HCT116 (cell line): ENCODE measurements around the gene SLC3A2. TPM values are rescaled to one million over a fixed set of nuclear protein-coding genes. Genes with fewer than 3 reads are reported as not detected.

Experiments used
- ATAC-seq: fragments of 200-7000 bp; cut with Tn5 transposase; 2 replicates; pipeline ENCODE4 v1.9.1; 2020; ENCODE audit warnings: mild to moderate bottlenecking, moderate library complexity
- BruUV-seq: library from RNA; stranded (reverse); fragments of 400-500 nt; replicated peaks from 2 replicates; lab custom pipeline; 2021; lab: Mats Ljungman, UMichigan
- CTCF ChIA-PET: fragments of 300-600 bp; sonication (Branson Sonifier 250); formaldehyde crosslinking; loops from one replicate; lab custom pipeline; 2021; ENCODE audit warnings: antibody characterized with exemption; lab: Charles Lee
- POLR2A ChIA-PET: fragments of 300-600, 350-600 bp; sonication (Branson Sonifier 250); formaldehyde crosslinking; loops from one replicate; lab custom pipeline; 2021; ENCODE audit warnings: antibody characterized with exemption; lab: Charles Lee
- RAD21 ChIA-PET, 2 experiments: fragments of 300-600 bp; sonication (Branson Sonifier 250); formaldehyde crosslinking; loops; one replicate each; lab custom pipeline; 2023; ENCODE audit warnings: low total read pairs in 2 of 2; ENCODE audit not compliant: uncharacterized antibody in 2 of 2, unreplicated experiment in 2 of 2, low non-redundant PET in 1 of 2; lab: Charles Lee
- DNase-seq: peaks from one replicate; pipeline ENCODE4 v3.0.0-alpha.2; 2010; ENCODE audit warnings: low read depth, low spot score
- H2AFZ ChIP-seq: fragments of 200-600 bp; shearing (Covaris generic), sonication (generic); 2 replicates; pipeline ENCODE4 v1.6.1; 2017; ENCODE audit warnings: low read depth, mixed run types, mixed read lengths, antibody characterized with exemption, low read length; ENCODE audit not compliant: poor library complexity, severe bottlenecking
- H3K27ac ChIP-seq: 2 replicates; pipeline ENCODE4 v1.5.1; 2012; ENCODE audit warnings: low read depth, low read length
- H3K27me3 ChIP-seq: fragments of 200-600 bp; sonication (generic); 2 replicates; pipeline ENCODE4 v1.6.1; 2016; ENCODE audit warnings: mixed run types, low read length, mixed read lengths; ENCODE audit not compliant: insufficient read depth
- H3K36me3 ChIP-seq, 2 experiments: fragments of 200-500 bp in 1 of 2; fragments of 200-600 bp in 1 of 2; sonication (Bioruptor generic) in 1 of 2; sonication (generic) in 1 of 2; 2 replicates each; pipeline versions ENCODE4 v1.5.1 to v1.6.1; 2014 to 2016; ENCODE audit warnings: low read length in 2 of 2, inconsistent platforms in 1 of 2, mixed read lengths in 1 of 2, mixed run types in 1 of 2; ENCODE audit not compliant: insufficient read depth in 2 of 2, control insufficient read depth in 1 of 2
- H3K4me1 ChIP-seq, 2 experiments: fragments of 200-600 bp in 1 of 2; sonication (generic) in 1 of 2; 2 replicates each; pipeline versions ENCODE4 v1.5.1 to v1.6.1; 2012 to 2017; ENCODE audit warnings: low read length in 2 of 2, inconsistent platforms in 1 of 2, mild to moderate bottlenecking in 1 of 2, mixed read lengths in 1 of 2, mixed run types in 1 of 2, moderate library complexity in 1 of 2; ENCODE audit not compliant: insufficient read depth in 2 of 2, control insufficient read depth in 1 of 2
- H3K4me2 ChIP-seq: fragments of 200-600 bp; sonication (generic); 2 replicates; pipeline ENCODE4 v1.6.1; 2017; ENCODE audit warnings: mixed run types, low read length, mixed read lengths
- H3K4me3 ChIP-seq, 2 experiments: fragments of 200-600 bp in 1 of 2; sonication (generic) in 1 of 2; replicated peaks in 1 of 2; 2 replicates each; pipeline ENCODE4 v1.5.1; 2011 to 2016; ENCODE audit warnings: low read length in 2 of 2, control low read depth in 1 of 2, low read depth in 1 of 2, mild to moderate bottlenecking in 1 of 2, mixed read lengths in 1 of 2, mixed run types in 1 of 2
- H3K79me2 ChIP-seq: fragments of 200-600 bp; sonication (generic); 2 replicates; pipeline ENCODE4 v1.6.1; 2017; ENCODE audit warnings: mild to moderate bottlenecking, mixed run types, low read length, moderate library complexity, mixed read lengths; ENCODE audit not compliant: insufficient read depth
- H3K9ac ChIP-seq: fragments of 200-600 bp; sonication (generic); 2 replicates; pipeline ENCODE4 v1.6.1; 2016; ENCODE audit warnings: low read length, mixed read lengths
- H3K9me2 ChIP-seq: fragments of 200-600 bp; sonication (generic), shearing (Covaris generic); 2 replicates; pipeline ENCODE4 v1.6.1; 2017; ENCODE audit warnings: mixed run types, mild to moderate bottlenecking, moderate library complexity; ENCODE audit not compliant: insufficient read depth
- H3K9me3 ChIP-seq, 2 experiments: fragments of 200-500 bp in 1 of 2; fragments of 200-600 bp in 1 of 2; sonication (Bioruptor generic) in 1 of 2; sonication (generic) in 1 of 2; 2 replicates each; pipeline ENCODE4 v1.6.1; 2014 to 2017; ENCODE audit warnings: low read length in 2 of 2, mixed read lengths in 2 of 2, inconsistent platforms in 1 of 2, low read depth in 1 of 2, mild to moderate bottlenecking in 1 of 2, mixed run types in 1 of 2, moderate library complexity in 1 of 2; ENCODE audit not compliant: control insufficient read depth in 1 of 2, insufficient read depth in 1 of 2
- H4K20me1 ChIP-seq: fragments of 200-600 bp; sonication (generic), shearing (Covaris generic); 2 replicates; pipeline ENCODE4 v1.6.1; 2017; ENCODE audit warnings: mixed run types, mild to moderate bottlenecking, moderate library complexity; ENCODE audit not compliant: insufficient read depth
- EZH2 ChIP-seq: fragments of 200-600 bp; sonication (generic); IDR thresholded peaks from 2 replicates; pipeline ENCODE4 v1.6.1; 2017; ENCODE audit warnings: antibody characterized with exemption, mixed run types
- EZH2phosphoT487 ChIP-seq: fragments of 200-600 bp; IDR thresholded peaks from 2 replicates; pipeline ENCODE4 v1.6.1; 2018; ENCODE audit warnings: antibody characterized with exemption, borderline replicate concordance
- JUND ChIP-seq: IDR thresholded peaks from 2 replicates; pipeline ENCODE4 v1.6.1; 2012
- SIN3A ChIP-seq: IDR thresholded peaks from 2 replicates; pipeline ENCODE4 v1.6.1; 2012; ENCODE audit warnings: low read depth
- SP1 ChIP-seq: IDR thresholded peaks from 2 replicates; pipeline ENCODE4 v1.6.1; 2012; ENCODE audit warnings: low read depth
- SRF ChIP-seq: IDR thresholded peaks from 2 replicates; pipeline ENCODE4 v1.6.1; 2012; ENCODE audit warnings: low read depth
- TCF7L2 ChIP-seq: IDR thresholded peaks from 2 replicates; pipeline ENCODE4 v1.7.0; 2011; ENCODE audit warnings: borderline replicate concordance, inconsistent platforms; ENCODE audit not compliant: insufficient read depth, insufficient read length; ENCODE audit errors: extremely low read depth
- intact Hi-C: fragments of 100-400 bp; cut with micrococcal nuclease; formaldehyde crosslinking; loops from 2 replicates; pipeline ENCODE4 v1.10.0; 2022
- total RNA-seq: library from RNA; stranded (reverse); gene quantifications from one replicate; pipeline ENCODE4 v1.2.1, GENCODE V29; 2021; ENCODE audit not compliant: unreplicated experiment
- TF ChIP-seq, protein P1 (sequence below): IDR thresholded peaks from 2 replicates; pipeline ENCODE4 v1.6.1; 2012; ENCODE audit warnings: low read depth

Gene SLC3A2
- total RNA-seq, 1 experiment from 2014 or later, result 418 TPM

DNA sequence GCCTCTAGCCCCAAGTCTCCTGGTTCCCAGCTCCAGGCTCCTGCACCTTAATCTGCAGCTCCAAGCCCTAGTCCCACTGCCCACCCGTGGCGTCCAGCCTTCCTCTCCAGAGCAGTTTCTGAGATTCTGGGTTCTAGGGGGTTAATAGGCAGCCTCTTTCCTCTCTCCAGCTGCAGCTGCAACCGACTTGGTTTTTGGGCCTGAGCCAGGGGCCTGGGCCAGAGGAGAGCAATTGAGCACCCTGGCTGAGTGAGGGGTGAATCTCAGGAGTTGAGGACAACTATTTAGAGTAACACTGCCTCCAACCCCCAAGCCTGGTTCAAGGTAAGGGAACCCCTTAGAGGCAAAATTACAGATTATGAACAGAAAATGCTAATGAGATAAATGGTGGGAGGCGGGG is 49.5 kb downstream of the SLC3A2 start:
- no peak overlapping the region for H3K4me2 ChIP-seq
- H3K27ac ChIP-seq, result no peak overlapping the region
- no peaks in the 10 kb centered on the region for H3K9me3 ChIP-seq
- no TSS peak for BruUV-seq
- no peaks in the 10 kb centered on the region for H4K20me1 ChIP-seq
- H3K36me3 ChIP-seq, result no peaks in the 10 kb centered on the region
- no peak overlapping the region for H3K4me3 ChIP-seq
- ChIA-PET POLR2A (no interaction called here), RAD21 (no interaction called here), CTCF (interaction anchor here (1.4 to 1.5 kb wide), 2 partner anchors 24 to 87 kb away, joined by 3 to 4 read pairs; no protein-coding TSS in a partner anchor)
- no peak overlapping the region for H2AFZ ChIP-seq
- no peaks in the 10 kb centered on the region for H3K79me2 ChIP-seq
- H3K9me2 ChIP-seq, result no peaks in the 10 kb centered on the region
- no peak for ATAC-seq
- H3K27me3 ChIP-seq, result no peaks in the 10 kb centered on the region
- intact Hi-C loops, result loop anchor here (5.0 kb wide), 1 partner anchor 47 kb away; no protein-coding TSS in a partner anchor
- peaks cover 12 to 16% of the 10 kb centered on the region in 2 experiments for H3K4me1 ChIP-seq
- TF ChIP-seq SIN3A (no peak), TCF7L2 (no peak), EZH2 (no peak), SP1 (no peak), JUND (no peak), EZH2phosphoT487 (no peak), SRF (no peak)
- TF ChIP-seq, protein P1, sequence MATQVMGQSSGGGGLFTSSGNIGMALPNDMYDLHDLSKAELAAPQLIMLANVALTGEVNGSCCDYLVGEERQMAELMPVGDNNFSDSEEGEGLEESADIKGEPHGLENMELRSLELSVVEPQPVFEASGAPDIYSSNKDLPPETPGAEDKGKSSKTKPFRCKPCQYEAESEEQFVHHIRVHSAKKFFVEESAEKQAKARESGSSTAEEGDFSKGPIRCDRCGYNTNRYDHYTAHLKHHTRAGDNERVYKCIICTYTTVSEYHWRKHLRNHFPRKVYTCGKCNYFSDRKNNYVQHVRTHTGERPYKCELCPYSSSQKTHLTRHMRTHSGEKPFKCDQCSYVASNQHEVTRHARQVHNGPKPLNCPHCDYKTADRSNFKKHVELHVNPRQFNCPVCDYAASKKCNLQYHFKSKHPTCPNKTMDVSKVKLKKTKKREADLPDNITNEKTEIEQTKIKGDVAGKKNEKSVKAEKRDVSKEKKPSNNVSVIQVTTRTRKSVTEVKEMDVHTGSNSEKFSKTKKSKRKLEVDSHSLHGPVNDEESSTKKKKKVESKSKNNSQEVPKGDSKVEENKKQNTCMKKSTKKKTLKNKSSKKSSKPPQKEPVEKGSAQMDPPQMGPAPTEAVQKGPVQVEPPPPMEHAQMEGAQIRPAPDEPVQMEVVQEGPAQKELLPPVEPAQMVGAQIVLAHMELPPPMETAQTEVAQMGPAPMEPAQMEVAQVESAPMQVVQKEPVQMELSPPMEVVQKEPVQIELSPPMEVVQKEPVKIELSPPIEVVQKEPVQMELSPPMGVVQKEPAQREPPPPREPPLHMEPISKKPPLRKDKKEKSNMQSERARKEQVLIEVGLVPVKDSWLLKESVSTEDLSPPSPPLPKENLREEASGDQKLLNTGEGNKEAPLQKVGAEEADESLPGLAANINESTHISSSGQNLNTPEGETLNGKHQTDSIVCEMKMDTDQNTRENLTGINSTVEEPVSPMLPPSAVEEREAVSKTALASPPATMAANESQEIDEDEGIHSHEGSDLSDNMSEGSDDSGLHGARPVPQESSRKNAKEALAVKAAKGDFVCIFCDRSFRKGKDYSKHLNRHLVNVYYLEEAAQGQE, result no peak
- no peak overlapping the region for H3K9ac ChIP-seq
- DNase-seq, result no peak
